ENCODE results near the gene PLCD3. TPM values are rescaled to one million over a fixed set of nuclear protein-coding genes. Genes with fewer than 3 reads are reported as not detected.

PLCD3 gene
- total and polyA plus RNA-seq, 2 of the 8 experiments (the other 6 are each of a cell fraction or from before 2014, with no cell fraction given) = 26.5 to 48.1 TPM

- TF ChIP-seq CBX8 (IDR thresholded peaks at IDR 0.05; ENCODE audit: borderline replicate concordance, low read depth, low read length) = no peak
- TF ChIP-seq E2F6 (IDR thresholded peaks at IDR 0.05) = no peak
- no peak for TF ChIP-seq HDAC2 (IDR thresholded peaks at IDR 0.05; ENCODE audit: borderline replicate concordance in 1 of 2, low read depth in 2 of 2, low read length in 2 of 2)
- no peak for TF ChIP-seq SIRT6 (IDR thresholded peaks at IDR 0.05; ENCODE audit: low read length)
Observed at GRCh38 chr17:45117848-45118646, 14.3 kb downstream of the PLCD3 start (continued).
